ENCODE data around the gene PDE3A. TPM values are rescaled to one million over a fixed set of nuclear protein-coding genes. Genes with fewer than 3 reads are reported as not detected.

Gene PDE3A
- total RNA-seq, 2 donors from 2014 or later = 5.5 to 6.2 TPM

GRCh38 chr12:20476551-20476950 lies 108.2 kb downstream of the PDE3A start:
- Histone ChIP-seq H3K4me1 (replicated peaks) (no peaks in the 10 kb centered on the region), H3K36me3 (no peaks in the 10 kb centered on the region)

GRCh38 chr12:20477255-20477654 lies 108.9 kb downstream of the PDE3A start:
- no peak overlapping the region for H3K27ac ChIP-seq
- 65% methylated on average over 5 of the region's 5 CpGs for whole genome bisulfite sequencing
- intact Hi-C loops (cut with DNase I) = no loop called here
- no peaks in the 10 kb centered on the region for H3K27me3 ChIP-seq (replicated peaks; ENCODE audit: insufficient read depth)
- H3K4me1 ChIP-seq (replicated peaks) = no peaks in the 10 kb centered on the region
- no peak for DNase-seq (ENCODE audit: low spot score)
- no peaks in the 10 kb centered on the region for H3K9me3 ChIP-seq
- no peak overlapping the region for H3K4me3 ChIP-seq
- TF ChIP-seq CTCF (IDR thresholded peaks at IDR 0.05) (no peak), POLR2A (IDR thresholded peaks at IDR 0.05) (no peak), POLR2AphosphoS5 (IDR thresholded peaks at IDR 0.05) (no peak)
- H3K36me3 ChIP-seq = no peaks in the 10 kb centered on the region

More at GRCh38 chr12:20476551-20476950, 108.2 kb downstream of the PDE3A start:
- 58% methylated on average over 2 of the region's 2 CpGs for WGBS
- TF ChIP-seq CTCF (IDR thresholded peaks at IDR 0.05) (no peak), POLR2A (IDR thresholded peaks at IDR 0.05) (no peak), POLR2AphosphoS5 (IDR thresholded peaks at IDR 0.05) (no peak)
- H3K9me3 ChIP-seq = no peaks in the 10 kb centered on the region
- no peaks in the 10 kb centered on the region for H3K27me3 ChIP-seq (replicated peaks; ENCODE audit: insufficient read depth)
- no peak overlapping the region for H3K27ac ChIP-seq
- no peak for DNase-seq (ENCODE audit: low spot score)
- H3K4me3 ChIP-seq = no peak overlapping the region
- intact Hi-C loops (cut with DNase I) = no loop called here

DNA sequence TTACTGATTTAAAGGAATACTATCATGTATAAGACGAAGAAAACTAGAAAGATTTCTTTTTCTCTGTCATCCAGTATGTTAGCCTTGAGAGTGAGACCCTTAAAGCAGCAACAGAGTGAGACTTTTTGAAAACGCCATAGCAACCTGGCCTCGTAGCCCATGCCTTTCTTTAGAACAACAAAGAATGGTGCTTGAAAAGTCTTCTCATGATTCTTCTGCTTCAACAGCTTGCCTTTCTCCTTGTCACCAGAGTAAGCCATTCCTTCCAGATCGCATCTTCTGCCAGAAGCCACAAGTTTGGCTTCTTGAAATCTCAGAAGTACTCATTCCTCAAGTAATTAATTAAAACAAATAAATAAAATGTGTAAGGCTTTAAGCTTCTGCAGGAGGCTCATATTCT lies 109.3 kb downstream of the PDE3A start:
- intact Hi-C loops (cut with DNase I) = no loop called here
- no peak for DNase-seq (ENCODE audit: low spot score)
- no peak for TF ChIP-seq CTCF (IDR thresholded peaks at IDR 0.05)
- TF ChIP-seq POLR2AphosphoS5 (IDR thresholded peaks at IDR 0.05) = no peak
- TF ChIP-seq POLR2A (IDR thresholded peaks at IDR 0.05) = no peak

GRCh38 chr12:20482491-20483054 lies 114.2 kb downstream of the PDE3A start:
- DNase-seq (ENCODE audit: low spot score) = no peak
- Histone ChIP-seq H3K4me3 (no peak overlapping the region), H3K9me3 (no peaks in the 10 kb centered on the region), H3K27me3 (replicated peaks; ENCODE audit: insufficient read depth) (no peaks in the 10 kb centered on the region), H3K27ac (no peak overlapping the region), H3K36me3 (no peaks in the 10 kb centered on the region), H3K4me1 (replicated peaks) (no peaks in the 10 kb centered on the region)
- intact Hi-C loops (cut with DNase I) = no loop called here
- no peak for TF ChIP-seq POLR2AphosphoS5 (IDR thresholded peaks at IDR 0.05)
- TF ChIP-seq POLR2A (IDR thresholded peaks at IDR 0.05) = no peak
- TF ChIP-seq CTCF (IDR thresholded peaks at IDR 0.05) = no peak
- WGBS = 83% methylated on average over 2 of the region's 2 CpGs

More for the DNA sequence above, 109.3 kb downstream of the PDE3A start:
- H3K4me1 ChIP-seq (replicated peaks) = no peaks in the 10 kb centered on the region
- WGBS = 55% methylated on average over 4 of the region's 4 CpGs
- H3K36me3 ChIP-seq = no peaks in the 10 kb centered on the region
- H3K4me3 ChIP-seq = no peak overlapping the region
- H3K9me3 ChIP-seq = no peaks in the 10 kb centered on the region
- no peak overlapping the region for H3K27ac ChIP-seq
- H3K27me3 ChIP-seq (replicated peaks; ENCODE audit: insufficient read depth) = no peaks in the 10 kb centered on the region

DNA sequence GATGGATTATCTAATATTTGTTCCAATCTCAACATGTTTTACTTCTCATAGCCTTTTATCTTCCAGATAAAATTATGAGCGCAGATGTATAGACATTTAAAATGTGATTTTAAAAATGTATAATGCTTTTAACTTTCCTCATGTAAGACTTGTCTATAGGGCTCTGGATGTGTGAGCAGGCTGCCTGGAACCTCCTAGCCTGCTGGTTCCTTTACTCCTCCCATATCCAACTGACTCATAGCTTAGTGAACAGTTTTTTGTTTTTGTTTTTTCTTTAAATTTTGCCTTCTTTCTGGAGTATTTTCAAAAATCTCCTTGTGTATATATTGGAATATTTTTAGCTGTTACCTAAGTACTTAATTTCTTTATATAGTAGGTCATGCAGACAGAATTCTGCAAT lies 115.4 kb downstream of the PDE3A start:
- H3K27ac ChIP-seq = no peak overlapping the region
- 89% methylated on average over 1 of the region's 1 CpG for WGBS
- no peak for TF ChIP-seq POLR2AphosphoS5 (IDR thresholded peaks at IDR 0.05)
- TF ChIP-seq POLR2A (IDR thresholded peaks at IDR 0.05) = no peak
- H3K36me3 ChIP-seq = no peaks in the 10 kb centered on the region
- H3K4me3 ChIP-seq = no peak overlapping the region
- H3K9me3 ChIP-seq = no peaks in the 10 kb centered on the region
- DNase-seq (ENCODE audit: low spot score) = no peak
- no peaks in the 10 kb centered on the region for H3K27me3 ChIP-seq (replicated peaks; ENCODE audit: insufficient read depth)
- no peaks in the 10 kb centered on the region for H3K4me1 ChIP-seq (replicated peaks)
- intact Hi-C loops (cut with DNase I) = no loop called here

All from prostate gland (tissue), 2 donors.